Stomach smooth muscle (tissue), 2 donors: Measurements from ENCODE around the gene ANKRD22.

Experiments used
- H3K27ac ChIP-seq: one replicate; pipeline ENCODE4 v1.7.0; 2013; ENCODE audit warnings: mild to moderate bottlenecking, low read length, inconsistent platforms
- H3K27me3 ChIP-seq, 2 donors: one replicate each; pipeline ENCODE4 v1.7.0; 2013; ENCODE audit warnings: low read length in 2 of 2; ENCODE audit not compliant: insufficient read depth in 2 of 2, control insufficient read depth in 1 of 2
- H3K36me3 ChIP-seq, 2 donors: one replicate each; pipeline ENCODE4 v1.7.0; 2013; ENCODE audit warnings: low read length in 2 of 2; ENCODE audit not compliant: control insufficient read depth in 2 of 2, insufficient read depth in 2 of 2
- H3K4me1 ChIP-seq: one replicate; pipeline ENCODE4 v1.7.0; 2013; ENCODE audit warnings: low read length; ENCODE audit not compliant: control insufficient read depth, insufficient read depth
- H3K4me3 ChIP-seq, 2 donors: one replicate each; pipeline ENCODE4 v1.7.0; 2013; ENCODE audit warnings: low read length in 2 of 2
- H3K9ac ChIP-seq, 2 donors: one replicate each; pipeline ENCODE4 v1.7.0; 2013; ENCODE audit warnings: low read length in 2 of 2, mild to moderate bottlenecking in 1 of 2
- H3K9me3 ChIP-seq, 2 donors: one replicate each; pipeline ENCODE4 v1.7.0; 2013; ENCODE audit warnings: low read length in 2 of 2; ENCODE audit not compliant: control insufficient read depth in 2 of 2
- donor health status: healthy.
- donor health status: Pancreatic carcinoma.

The ANKRD22 gene

DNA sequence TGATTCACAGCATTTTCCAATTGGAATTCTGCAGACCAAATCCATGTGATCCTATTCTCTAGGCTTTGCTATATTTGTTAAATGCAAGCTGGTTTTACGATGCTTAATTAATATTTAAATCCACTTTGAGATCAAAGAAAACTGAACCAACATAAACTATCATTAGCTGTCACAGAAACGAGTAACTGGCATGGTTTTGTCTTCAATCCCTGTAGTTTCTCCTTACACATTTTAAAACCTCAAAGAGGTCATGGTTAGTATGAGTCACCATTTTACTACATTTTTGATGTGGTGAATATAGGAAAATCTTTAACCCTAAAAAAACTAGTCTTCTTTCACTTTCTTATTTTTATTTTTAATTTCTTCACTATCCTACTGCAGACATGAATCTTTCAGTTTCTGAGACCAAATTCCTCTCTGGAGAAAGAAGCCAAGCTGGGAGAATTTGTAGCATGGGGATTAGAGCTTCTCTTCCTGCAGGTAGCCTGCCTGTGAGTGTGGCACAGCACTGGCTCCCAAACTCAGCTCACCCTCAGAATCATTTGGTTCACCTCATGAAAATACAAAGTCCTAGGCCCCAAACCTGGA, 57.8 kb downstream of the ANKRD22 start:
- Histone ChIP-seq H3K9me3 (no peaks in the 10 kb centered on the region), H3K9ac (no peak overlapping the region), H3K36me3 (no peaks in the 10 kb centered on the region), H3K4me3 (no peak overlapping the region), H3K4me1 (no peaks in the 10 kb centered on the region), H3K27me3 (no peaks in the 10 kb centered on the region), H3K27ac (no peak overlapping the region)

DNA sequence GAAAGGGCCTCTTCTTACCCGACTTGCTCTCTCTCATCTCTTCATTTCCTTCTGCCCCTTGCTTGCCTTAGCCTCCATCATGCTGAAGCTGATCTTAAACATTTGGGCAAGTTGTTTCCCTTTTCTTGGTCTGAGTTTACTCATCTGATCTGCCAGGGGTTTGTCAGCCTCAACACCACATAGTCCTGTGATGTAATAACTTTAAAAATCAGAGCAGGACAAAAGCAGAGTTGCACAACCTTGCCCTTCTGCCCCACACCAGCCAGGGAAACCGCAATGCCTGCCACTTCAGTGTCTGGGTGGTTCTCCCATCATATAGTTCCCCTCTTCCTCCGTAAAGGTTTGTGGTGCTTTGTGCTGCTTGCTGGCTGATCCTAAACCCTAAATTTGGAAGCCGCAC, 59.0 kb downstream of the ANKRD22 start:
- H3K4me3 ChIP-seq: no peak overlapping the region
- no peak overlapping the region for H3K9ac ChIP-seq
- H3K9me3 ChIP-seq: no peaks in the 10 kb centered on the region
- no peaks in the 10 kb centered on the region for H3K4me1 ChIP-seq
- no peaks in the 10 kb centered on the region for H3K36me3 ChIP-seq
- H3K27me3 ChIP-seq: no peaks in the 10 kb centered on the region
- H3K27ac ChIP-seq: no peak overlapping the region

DNA sequence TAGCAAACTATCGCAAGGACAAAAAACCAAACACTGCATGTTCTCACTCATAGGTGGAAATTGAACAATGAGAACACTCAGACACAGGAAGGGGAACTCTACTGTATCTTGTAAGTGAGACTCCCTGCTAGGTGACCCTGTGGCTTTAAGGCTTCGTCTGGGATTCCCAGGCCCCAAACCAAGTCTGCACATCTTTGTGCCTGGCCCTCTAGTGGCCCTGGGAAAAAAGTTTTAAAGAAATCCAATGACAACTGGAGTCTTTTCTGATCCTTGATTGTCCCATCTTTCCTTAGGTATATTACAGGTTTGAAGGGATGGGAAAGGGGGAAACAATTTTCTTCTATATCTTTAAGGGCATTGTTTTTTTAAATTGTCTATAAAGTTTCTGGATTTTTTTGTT, 59.7 kb downstream of the ANKRD22 start:
- no peaks in the 10 kb centered on the region for H3K9me3 ChIP-seq
- no peaks in the 10 kb centered on the region for H3K4me1 ChIP-seq
- H3K4me3 ChIP-seq: no peak overlapping the region
- H3K27ac ChIP-seq: no peak overlapping the region
- H3K27me3 ChIP-seq: no peaks in the 10 kb centered on the region
- no peaks in the 10 kb centered on the region for H3K36me3 ChIP-seq
- no peak overlapping the region for H3K9ac ChIP-seq

DNA sequence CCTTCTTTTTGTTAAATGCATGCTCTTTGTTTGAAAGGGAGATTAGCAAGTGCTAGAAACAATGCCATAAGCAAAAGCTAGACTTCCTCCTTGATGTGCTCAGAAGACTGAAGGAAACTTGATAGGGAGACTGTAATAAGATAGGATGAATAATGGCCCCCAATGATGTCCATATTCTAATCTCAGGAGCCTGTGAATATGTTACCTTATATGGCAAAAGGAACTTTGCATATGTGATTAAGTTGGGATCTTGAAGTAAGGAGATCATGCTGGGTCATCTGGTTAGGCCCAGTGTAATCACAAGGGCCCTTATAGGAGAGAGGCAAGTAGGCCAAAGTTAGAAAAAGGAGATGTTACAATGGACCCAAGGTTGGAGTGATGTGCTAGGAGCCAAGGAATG, 62.7 kb downstream of the ANKRD22 start:
- H3K9me3 ChIP-seq: no peaks in the 10 kb centered on the region
- H3K9ac ChIP-seq: no peak overlapping the region
- H3K36me3 ChIP-seq: no peaks in the 10 kb centered on the region
- H3K27ac ChIP-seq: no peak overlapping the region
- H3K4me3 ChIP-seq: no peak overlapping the region
- no peaks in the 10 kb centered on the region for H3K4me1 ChIP-seq
- no peaks in the 10 kb centered on the region for H3K27me3 ChIP-seq

DNA sequence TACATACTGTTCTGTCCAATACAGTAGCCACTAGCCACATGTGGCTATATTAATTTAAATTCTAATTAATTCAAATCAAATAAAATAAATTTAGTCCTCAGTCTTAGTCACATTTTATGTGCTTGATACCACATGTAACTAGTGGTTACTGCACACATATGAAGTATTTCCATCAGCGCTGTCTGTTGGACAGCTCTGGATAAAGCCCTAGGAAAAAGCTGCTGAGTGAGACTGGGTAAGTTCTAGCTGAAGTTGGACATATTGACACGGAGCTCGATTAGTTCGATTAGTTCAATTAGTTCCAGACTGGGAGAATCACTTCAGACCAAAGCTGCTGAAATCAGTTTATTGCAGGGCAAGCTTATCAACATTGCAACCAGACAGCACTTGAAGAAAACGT, 64.2 kb downstream of the ANKRD22 start:
- H3K27me3 ChIP-seq: no peaks in the 10 kb centered on the region
- H3K9me3 ChIP-seq: no peaks in the 10 kb centered on the region
- no peak overlapping the region for H3K27ac ChIP-seq
- H3K36me3 ChIP-seq: no peaks in the 10 kb centered on the region
- H3K4me3 ChIP-seq: no peak overlapping the region
- no peaks in the 10 kb centered on the region for H3K4me1 ChIP-seq
- no peak overlapping the region for H3K9ac ChIP-seq

DNA sequence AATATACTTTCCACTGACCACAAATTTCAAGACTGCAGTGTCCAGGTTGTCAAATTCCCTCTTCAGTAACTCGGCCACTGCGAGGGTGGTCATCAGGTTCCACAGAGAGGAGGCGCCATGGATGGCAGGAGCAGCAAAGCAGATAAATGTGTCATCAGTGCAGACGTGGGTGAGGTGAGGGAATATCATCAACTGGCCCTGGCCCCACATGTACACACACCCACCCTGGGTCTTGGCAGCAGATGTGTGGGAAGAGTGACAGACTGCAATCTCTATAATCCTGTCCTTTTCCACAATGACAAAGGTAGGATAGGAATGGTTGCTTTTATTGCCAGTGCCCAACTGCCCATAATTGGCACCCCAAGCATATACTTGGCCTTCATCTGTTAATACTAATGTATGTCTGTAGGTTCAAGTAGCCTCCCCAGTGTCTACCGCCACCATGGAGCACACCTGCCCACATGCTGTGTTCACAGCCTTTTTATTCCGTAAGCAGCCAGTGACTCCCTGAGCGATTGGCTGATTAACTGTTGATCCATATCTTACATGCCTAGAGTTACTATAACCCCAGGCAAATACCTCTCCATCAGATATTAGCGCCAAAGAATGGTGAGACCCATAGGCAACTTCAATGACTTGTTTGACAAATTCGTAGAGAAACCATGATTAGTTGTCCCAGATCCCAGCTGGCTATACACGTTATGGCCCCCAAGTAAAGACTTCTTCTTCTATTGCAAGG, 65.4 kb downstream of the ANKRD22 start:
- Histone ChIP-seq H3K27me3 (no peaks in the 10 kb centered on the region), H3K27ac (no peak overlapping the region)

DNA sequence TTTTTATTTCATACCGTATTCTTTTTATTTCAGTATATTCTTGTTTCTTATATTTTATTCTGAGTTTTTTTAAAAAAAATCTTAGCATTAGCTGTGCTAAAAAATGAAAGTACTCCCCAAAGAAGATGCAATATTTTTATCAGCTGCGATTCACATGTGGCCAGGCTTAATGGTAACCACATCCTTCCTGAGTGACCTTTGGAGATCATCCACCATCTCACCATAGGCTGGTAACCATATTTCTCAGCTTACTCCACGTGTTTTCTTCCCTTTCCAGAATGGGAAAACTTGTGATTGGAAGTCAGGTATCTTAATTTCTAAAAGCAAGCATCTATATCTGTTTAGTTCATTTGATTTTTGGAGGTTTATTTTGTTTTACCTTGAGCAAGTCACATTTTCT, 67.9 kb downstream of the ANKRD22 start:
- Histone ChIP-seq H3K4me1 (no peaks in the 10 kb centered on the region), H3K9me3 (no peaks in the 10 kb centered on the region), H3K4me3 (no peak overlapping the region), H3K9ac (no peak overlapping the region), H3K27me3 (no peaks in the 10 kb centered on the region), H3K27ac (no peak overlapping the region), H3K36me3 (no peaks in the 10 kb centered on the region)

More for the DNA sequence above, 65.4 kb downstream of the ANKRD22 start:
- Histone ChIP-seq H3K4me3 (no peak overlapping the region), H3K36me3 (no peaks in the 10 kb centered on the region), H3K9ac (no peak overlapping the region), H3K9me3 (no peaks in the 10 kb centered on the region), H3K4me1 (no peaks in the 10 kb centered on the region)

DNA sequence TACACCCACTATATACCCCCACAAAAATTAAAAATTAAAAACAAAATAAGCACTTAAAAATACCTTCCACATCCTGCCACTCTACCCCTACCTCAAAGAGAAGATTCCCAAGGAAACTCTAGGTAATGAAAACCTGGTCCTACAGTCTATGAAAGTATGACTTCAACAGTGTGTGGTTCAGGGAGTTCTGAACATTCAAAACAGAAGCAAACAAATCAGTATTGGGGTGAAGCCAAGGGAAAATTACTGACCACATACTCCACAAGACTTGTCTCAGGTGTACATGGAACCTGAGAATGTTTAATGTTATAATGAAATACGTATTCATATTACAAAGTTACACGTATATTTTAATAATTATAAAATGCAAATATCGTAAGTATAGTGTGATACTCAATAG, 69.4 kb downstream of the ANKRD22 start:
- Histone ChIP-seq H3K27me3 (no peaks in the 10 kb centered on the region), H3K4me1 (no peaks in the 10 kb centered on the region), H3K9ac (no peak overlapping the region), H3K27ac (no peak overlapping the region), H3K4me3 (no peak overlapping the region), H3K9me3 (no peaks in the 10 kb centered on the region), H3K36me3 (no peaks in the 10 kb centered on the region)

DNA sequence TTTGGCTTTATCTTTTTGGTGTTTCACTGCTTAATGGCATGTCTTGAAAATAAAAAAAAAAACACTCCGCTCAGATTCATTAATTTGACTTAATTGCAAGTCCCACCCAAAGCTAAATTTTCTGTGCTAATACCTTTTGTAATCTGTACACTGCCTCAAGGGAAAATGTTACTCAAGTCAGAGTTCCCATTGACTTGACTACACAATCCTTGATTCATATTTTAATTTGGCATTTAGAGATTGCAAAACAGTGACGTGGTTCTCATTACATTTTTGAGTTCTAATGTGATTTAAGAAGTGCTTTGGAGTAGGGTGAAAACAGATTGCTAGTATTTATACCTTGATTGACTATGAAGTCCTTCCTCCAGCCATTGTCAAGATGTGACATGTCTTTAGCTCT, 70.4 kb downstream of the ANKRD22 start:
- no peak overlapping the region for H3K27ac ChIP-seq

More for the DNA sequence above, 70.4 kb downstream of the ANKRD22 start:
- no peak overlapping the region for H3K9ac ChIP-seq
- no peaks in the 10 kb centered on the region for H3K4me1 ChIP-seq
- H3K36me3 ChIP-seq: no peaks in the 10 kb centered on the region
- no peaks in the 10 kb centered on the region for H3K27me3 ChIP-seq
- no peak overlapping the region for H3K4me3 ChIP-seq
- H3K9me3 ChIP-seq: no peaks in the 10 kb centered on the region
